ENCODE results near the gene ARHGAP26.

The ARHGAP26 gene

DNA sequence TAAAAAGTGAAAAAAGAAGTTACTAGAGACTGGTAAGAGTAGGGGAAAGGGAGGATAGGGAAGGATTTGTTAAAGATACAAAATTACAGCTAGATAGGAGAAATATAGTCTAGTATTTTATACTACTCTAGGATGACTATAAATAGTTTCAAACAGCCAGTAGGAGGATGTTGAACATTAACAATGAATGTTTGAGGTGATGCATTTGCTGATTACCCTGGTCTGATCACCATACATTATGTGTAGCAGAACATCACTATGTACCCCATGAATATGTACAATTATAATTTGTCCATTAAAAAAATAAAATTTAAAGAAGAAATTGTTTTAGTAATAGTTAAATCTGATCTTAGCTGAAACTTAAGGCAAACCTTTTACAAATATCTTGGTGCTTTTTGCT, 302.6 kb downstream of the ARHGAP26 start:
- H3K9me3 ChIP-seq (ENCODE audit: control insufficient read depth in 2 of 2, low read length in 2 of 2) = no peaks in the 10 kb centered on the region
- no peak overlapping the region for H3K27ac ChIP-seq (ENCODE audit: low read depth in 2 of 2, low read length in 2 of 2)
- H3K4me3 ChIP-seq (ENCODE audit: low read length in 2 of 2) = no peak overlapping the region
- H3K27me3 ChIP-seq (ENCODE audit: control insufficient read depth in 2 of 2, insufficient read depth in 2 of 2, low read length in 2 of 2) = no peaks in the 10 kb centered on the region
- H3K36me3 ChIP-seq (ENCODE audit: control insufficient read depth in 2 of 2, insufficient read depth in 2 of 2, low read length in 2 of 2) = peaks cover 5 to 13% of the 10 kb centered on the region in 2 donors
- no peak overlapping the region for H3K9ac ChIP-seq (ENCODE audit: low read depth in 1 of 2, low read length in 2 of 2)
- H3K4me1 ChIP-seq (ENCODE audit: control insufficient read depth in 2 of 2, insufficient read depth in 2 of 2, low read length in 2 of 2) = no peaks in the 10 kb centered on the region

DNA sequence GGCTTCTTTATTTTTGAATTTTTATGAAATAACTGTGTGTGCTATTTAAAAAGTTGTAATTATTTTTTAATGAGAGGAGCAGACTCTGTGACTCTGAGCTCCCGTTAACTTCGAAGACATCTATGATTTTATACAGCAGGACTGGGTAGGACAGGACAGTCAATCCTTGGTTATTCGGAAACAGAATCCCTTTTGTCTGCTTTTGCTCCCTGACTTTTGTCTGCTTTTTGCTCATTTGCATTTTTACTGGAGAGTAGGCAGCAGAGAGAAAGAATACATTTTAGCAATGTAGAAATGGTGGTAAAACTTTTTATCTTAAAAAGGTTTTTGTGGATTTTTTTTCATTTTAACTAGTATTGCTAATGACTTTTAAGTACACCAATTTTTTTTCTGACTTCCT, 303.6 kb downstream of the ARHGAP26 start:
- Histone ChIP-seq H3K27me3 (ENCODE audit: control insufficient read depth in 2 of 2, insufficient read depth in 2 of 2, low read length in 2 of 2) (no peaks in the 10 kb centered on the region), H3K27ac (ENCODE audit: low read depth in 2 of 2, low read length in 2 of 2) (no peak overlapping the region), H3K4me3 (ENCODE audit: low read length in 2 of 2) (no peak overlapping the region), H3K36me3 (ENCODE audit: control insufficient read depth in 2 of 2, insufficient read depth in 2 of 2, low read length in 2 of 2) (peaks cover 3 to 13% of the 10 kb centered on the region in 2 donors), H3K9ac (ENCODE audit: low read depth in 1 of 2, low read length in 2 of 2) (no peak overlapping the region), H3K4me1 (ENCODE audit: control insufficient read depth in 2 of 2, insufficient read depth in 2 of 2, low read length in 2 of 2) (no peaks in the 10 kb centered on the region), H3K9me3 (ENCODE audit: control insufficient read depth in 2 of 2, low read length in 2 of 2) (no peaks in the 10 kb centered on the region)

DNA sequence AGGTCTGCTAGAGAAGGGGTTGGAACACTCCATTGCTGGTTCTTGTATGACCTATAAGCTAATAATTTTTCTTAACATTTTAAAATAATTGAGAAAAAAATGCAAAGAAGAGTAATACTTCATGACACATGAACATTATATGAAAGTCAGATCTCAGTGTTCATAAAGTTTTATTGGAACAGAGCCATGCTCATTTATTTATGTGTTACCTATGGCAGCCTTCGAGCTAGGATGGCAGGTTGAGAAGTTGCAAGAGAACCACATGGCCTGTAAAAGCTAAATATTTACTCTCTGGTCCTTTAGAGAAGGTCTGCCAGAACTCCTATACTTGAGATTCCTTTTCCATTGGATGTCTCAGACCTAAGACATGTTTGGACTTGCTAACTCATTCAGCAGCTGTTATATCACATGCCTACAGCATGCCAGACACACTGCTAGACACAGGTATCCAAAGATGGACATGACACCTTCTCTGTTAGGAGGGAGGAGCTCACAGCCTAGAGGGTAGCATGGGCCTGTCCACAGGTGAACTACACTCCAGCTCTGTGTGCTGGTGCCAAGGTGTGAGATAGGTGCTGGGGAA, 304.3 kb downstream of the ARHGAP26 start:
- Histone ChIP-seq H3K36me3 (ENCODE audit: control insufficient read depth in 2 of 2, insufficient read depth in 2 of 2, low read length in 2 of 2) (peaks cover 0 to 9% of the 10 kb centered on the region in 2 donors), H3K9ac (ENCODE audit: low read depth in 1 of 2, low read length in 2 of 2) (no peak overlapping the region), H3K4me3 (ENCODE audit: low read length in 2 of 2) (no peak overlapping the region), H3K27me3 (ENCODE audit: control insufficient read depth in 2 of 2, insufficient read depth in 2 of 2, low read length in 2 of 2) (no peaks in the 10 kb centered on the region), H3K27ac (ENCODE audit: low read depth in 2 of 2, low read length in 2 of 2) (no peak overlapping the region), H3K4me1 (ENCODE audit: control insufficient read depth in 2 of 2, insufficient read depth in 2 of 2, low read length in 2 of 2) (no peaks in the 10 kb centered on the region), H3K9me3 (ENCODE audit: control insufficient read depth in 2 of 2, low read length in 2 of 2) (no peaks in the 10 kb centered on the region)

DNA sequence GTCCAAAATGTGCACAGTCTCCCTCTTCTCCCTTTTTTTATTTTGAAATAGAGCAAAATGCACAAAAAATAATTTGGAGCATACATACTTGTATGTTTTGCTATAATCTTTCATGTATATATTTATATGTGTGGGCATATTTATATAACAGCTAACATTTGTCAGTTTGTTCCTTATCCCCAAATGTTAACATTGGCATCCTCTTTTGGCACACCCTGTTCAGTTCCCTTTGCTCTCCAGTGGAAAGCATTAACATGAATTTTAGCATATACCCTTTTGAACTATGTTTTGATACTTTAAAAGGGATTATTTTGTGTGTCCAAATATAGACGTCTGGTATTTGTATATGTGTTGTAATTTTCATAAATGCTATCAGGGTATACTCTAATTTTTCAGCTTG, 306.2 kb downstream of the ARHGAP26 start:
- H3K9me3 ChIP-seq (ENCODE audit: control insufficient read depth in 2 of 2, low read length in 2 of 2) = no peaks in the 10 kb centered on the region
- H3K4me1 ChIP-seq (ENCODE audit: control insufficient read depth in 2 of 2, insufficient read depth in 2 of 2, low read length in 2 of 2) = no peaks in the 10 kb centered on the region
- no peak overlapping the region for H3K9ac ChIP-seq (ENCODE audit: low read depth in 1 of 2, low read length in 2 of 2)
- no peak overlapping the region for H3K27ac ChIP-seq (ENCODE audit: low read depth in 2 of 2, low read length in 2 of 2)
- H3K36me3 ChIP-seq (ENCODE audit: control insufficient read depth in 2 of 2, insufficient read depth in 2 of 2, low read length in 2 of 2) = no peaks in the 10 kb centered on the region
- no peaks in the 10 kb centered on the region for H3K27me3 ChIP-seq (ENCODE audit: control insufficient read depth in 2 of 2, insufficient read depth in 2 of 2, low read length in 2 of 2)
- no peak overlapping the region for H3K4me3 ChIP-seq (ENCODE audit: low read length in 2 of 2)

DNA sequence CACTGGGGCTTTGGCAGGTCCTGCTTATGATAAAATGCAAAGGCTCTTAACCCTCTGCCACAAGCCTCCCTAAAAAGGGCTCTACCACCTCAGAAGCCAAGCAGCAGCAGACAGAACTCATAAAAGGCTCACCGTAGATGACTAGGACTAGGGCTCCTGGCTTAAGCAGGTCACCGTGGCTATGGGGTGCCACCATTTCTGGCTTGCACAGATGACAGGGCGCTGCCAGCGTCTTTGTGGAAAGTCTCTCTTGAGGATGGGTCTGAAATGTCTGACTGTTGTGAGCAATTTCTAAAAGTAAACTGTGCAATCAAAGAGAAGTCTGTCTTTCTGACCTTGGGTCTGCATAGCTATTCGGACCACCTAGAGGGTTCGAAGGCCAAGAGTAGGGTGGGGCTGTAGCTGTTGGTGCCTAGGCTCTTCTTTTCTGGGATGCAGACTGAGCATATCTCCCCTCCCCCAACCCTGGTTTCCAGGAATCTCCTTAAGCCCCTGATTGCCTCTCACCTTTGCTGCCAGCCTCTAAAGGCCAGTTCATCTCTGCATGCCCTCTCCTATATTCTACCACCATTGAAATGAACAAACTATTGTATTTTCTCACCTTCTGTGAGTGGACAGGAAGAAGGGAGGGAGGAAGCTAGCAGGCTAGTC, 307.4 kb downstream of the ARHGAP26 start:
- no peaks in the 10 kb centered on the region for H3K36me3 ChIP-seq (ENCODE audit: control insufficient read depth in 2 of 2, insufficient read depth in 2 of 2, low read length in 2 of 2)
- H3K9ac ChIP-seq (ENCODE audit: low read depth in 1 of 2, low read length in 2 of 2) = no peak overlapping the region
- H3K27me3 ChIP-seq (ENCODE audit: control insufficient read depth in 2 of 2, insufficient read depth in 2 of 2, low read length in 2 of 2) = no peaks in the 10 kb centered on the region
- H3K27ac ChIP-seq (ENCODE audit: low read depth in 2 of 2, low read length in 2 of 2) = no peak overlapping the region
- no peaks in the 10 kb centered on the region for H3K4me1 ChIP-seq (ENCODE audit: control insufficient read depth in 2 of 2, insufficient read depth in 2 of 2, low read length in 2 of 2)
- H3K4me3 ChIP-seq (ENCODE audit: low read length in 2 of 2) = no peak overlapping the region
- no peaks in the 10 kb centered on the region for H3K9me3 ChIP-seq (ENCODE audit: control insufficient read depth in 2 of 2, low read length in 2 of 2)

DNA sequence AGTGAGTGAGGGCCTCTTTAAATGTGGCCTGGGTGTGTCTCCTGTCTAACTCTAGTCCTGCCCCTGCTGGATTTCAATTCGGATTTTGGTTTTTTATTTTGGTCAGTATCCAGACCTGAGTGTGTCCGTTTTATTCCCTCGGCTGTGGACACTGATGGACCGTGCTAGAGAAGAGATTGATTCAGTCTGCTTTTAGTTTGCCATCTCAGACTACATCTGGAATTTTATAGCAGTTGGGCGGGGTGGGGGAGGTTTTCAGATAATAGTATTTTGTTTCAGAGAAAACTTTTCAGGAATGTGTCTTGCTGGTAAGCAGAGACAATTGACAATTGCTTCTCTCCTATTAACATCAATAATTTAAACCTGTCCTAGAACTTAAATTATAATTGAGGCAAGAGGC, 308.1 kb downstream of the ARHGAP26 start:
- Histone ChIP-seq H3K4me1 (ENCODE audit: control insufficient read depth in 2 of 2, insufficient read depth in 2 of 2, low read length in 2 of 2) (no peaks in the 10 kb centered on the region), H3K4me3 (ENCODE audit: low read length in 2 of 2) (no peak overlapping the region), H3K9me3 (ENCODE audit: control insufficient read depth in 2 of 2, low read length in 2 of 2) (no peaks in the 10 kb centered on the region), H3K9ac (ENCODE audit: low read depth in 1 of 2, low read length in 2 of 2) (no peak overlapping the region), H3K27ac (ENCODE audit: low read depth in 2 of 2, low read length in 2 of 2) (no peak overlapping the region), H3K27me3 (ENCODE audit: control insufficient read depth in 2 of 2, insufficient read depth in 2 of 2, low read length in 2 of 2) (no peaks in the 10 kb centered on the region), H3K36me3 (ENCODE audit: control insufficient read depth in 2 of 2, insufficient read depth in 2 of 2, low read length in 2 of 2) (no peaks in the 10 kb centered on the region)

DNA sequence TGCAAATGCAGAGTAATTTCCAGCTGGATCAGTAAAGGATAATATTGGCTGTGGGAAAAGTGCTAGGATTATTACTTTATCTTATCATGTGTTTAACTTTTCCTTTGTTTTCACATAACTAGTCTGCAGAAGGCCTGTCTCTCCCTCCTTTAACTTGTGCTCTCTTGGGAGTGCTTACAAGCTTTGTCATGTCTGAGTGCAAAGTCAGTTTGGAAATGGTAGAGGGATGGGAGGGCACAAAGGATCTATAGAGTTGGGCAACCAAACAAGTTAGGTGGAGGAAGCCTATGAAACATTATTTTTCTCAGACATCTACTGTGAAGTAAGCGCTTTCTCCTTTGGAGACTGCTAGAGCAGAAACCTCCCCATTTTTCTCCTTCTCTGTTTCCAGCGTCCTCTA, 308.8 kb downstream of the ARHGAP26 start:
- H3K9me3 ChIP-seq (ENCODE audit: control insufficient read depth in 2 of 2, low read length in 2 of 2) = no peaks in the 10 kb centered on the region

DNA sequence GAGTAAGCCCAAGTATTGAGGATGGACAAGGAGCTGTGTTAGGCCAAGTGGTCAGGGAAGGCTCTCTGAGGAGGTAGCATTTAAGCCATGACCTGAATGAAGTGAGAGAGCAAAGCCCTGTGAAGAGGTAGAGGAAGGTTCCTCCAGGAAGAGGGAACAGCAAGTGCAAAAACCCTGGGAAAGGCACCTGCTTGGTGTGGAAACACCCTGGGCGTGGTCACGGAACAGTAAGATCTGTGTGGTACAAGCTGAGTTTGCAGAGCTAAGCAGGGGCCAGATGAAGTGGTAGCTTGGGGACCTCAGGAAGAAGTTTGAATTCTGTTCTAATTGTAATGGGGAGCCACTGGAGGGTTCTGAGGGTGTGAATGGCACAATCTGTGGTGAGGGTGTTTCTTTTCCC, 310.2 kb downstream of the ARHGAP26 start:
- no peaks in the 10 kb centered on the region for H3K36me3 ChIP-seq (ENCODE audit: control insufficient read depth in 2 of 2, insufficient read depth in 2 of 2, low read length in 2 of 2)
- no peaks in the 10 kb centered on the region for H3K9me3 ChIP-seq (ENCODE audit: control insufficient read depth in 2 of 2, low read length in 2 of 2)
- H3K4me3 ChIP-seq (ENCODE audit: low read length in 2 of 2) = no peak overlapping the region
- no peak overlapping the region for H3K27ac ChIP-seq (ENCODE audit: low read depth in 2 of 2, low read length in 2 of 2)
- H3K27me3 ChIP-seq (ENCODE audit: control insufficient read depth in 2 of 2, insufficient read depth in 2 of 2, low read length in 2 of 2) = no peaks in the 10 kb centered on the region
- H3K9ac ChIP-seq (ENCODE audit: low read depth in 1 of 2, low read length in 2 of 2) = no peak overlapping the region
- H3K4me1 ChIP-seq (ENCODE audit: control insufficient read depth in 2 of 2, insufficient read depth in 2 of 2, low read length in 2 of 2) = peaks cover 1 to 16% of the 10 kb centered on the region in 2 donors

More for the DNA sequence above, 308.8 kb downstream of the ARHGAP26 start:
- H3K36me3 ChIP-seq (ENCODE audit: control insufficient read depth in 2 of 2, insufficient read depth in 2 of 2, low read length in 2 of 2) = no peaks in the 10 kb centered on the region
- H3K4me3 ChIP-seq (ENCODE audit: low read length in 2 of 2) = no peak overlapping the region
- H3K4me1 ChIP-seq (ENCODE audit: control insufficient read depth in 2 of 2, insufficient read depth in 2 of 2, low read length in 2 of 2) = peaks cover 0 to 5% of the 10 kb centered on the region in 2 donors
- H3K27me3 ChIP-seq (ENCODE audit: control insufficient read depth in 2 of 2, insufficient read depth in 2 of 2, low read length in 2 of 2) = no peaks in the 10 kb centered on the region
- H3K9ac ChIP-seq (ENCODE audit: low read depth in 1 of 2, low read length in 2 of 2) = no peak overlapping the region
- no peak overlapping the region for H3K27ac ChIP-seq (ENCODE audit: low read depth in 2 of 2, low read length in 2 of 2)

DNA sequence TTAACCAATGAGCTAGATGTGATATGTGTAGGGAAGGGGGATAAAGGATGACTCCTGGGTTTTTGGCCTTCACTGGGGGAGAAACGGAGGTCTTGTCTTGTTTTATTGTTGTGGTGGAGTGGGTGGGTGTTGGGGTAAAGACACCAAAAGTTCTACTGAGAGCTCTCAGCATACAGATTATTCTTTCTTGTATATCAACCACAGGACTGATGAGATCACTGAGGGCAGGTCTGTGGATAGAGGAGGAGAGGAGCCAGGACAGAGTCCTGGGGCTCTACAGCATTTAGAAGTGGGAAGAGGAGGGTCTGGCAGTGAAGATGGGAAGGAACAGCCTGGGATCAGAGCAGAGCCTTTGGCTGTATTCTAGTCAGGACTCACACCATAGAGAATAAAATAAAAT, 310.8 kb downstream of the ARHGAP26 start:
- Histone ChIP-seq H3K4me1 (ENCODE audit: control insufficient read depth in 2 of 2, insufficient read depth in 2 of 2, low read length in 2 of 2) (peaks cover 4 to 19% of the 10 kb centered on the region in 2 donors), H3K27ac (ENCODE audit: low read depth in 2 of 2, low read length in 2 of 2) (no peak overlapping the region), H3K4me3 (ENCODE audit: low read length in 2 of 2) (no peak overlapping the region), H3K9me3 (ENCODE audit: control insufficient read depth in 2 of 2, low read length in 2 of 2) (no peaks in the 10 kb centered on the region), H3K36me3 (ENCODE audit: control insufficient read depth in 2 of 2, insufficient read depth in 2 of 2, low read length in 2 of 2) (no peaks in the 10 kb centered on the region), H3K27me3 (ENCODE audit: control insufficient read depth in 2 of 2, insufficient read depth in 2 of 2, low read length in 2 of 2) (no peaks in the 10 kb centered on the region), H3K9ac (ENCODE audit: low read depth in 1 of 2, low read length in 2 of 2) (no peak overlapping the region)

DNA sequence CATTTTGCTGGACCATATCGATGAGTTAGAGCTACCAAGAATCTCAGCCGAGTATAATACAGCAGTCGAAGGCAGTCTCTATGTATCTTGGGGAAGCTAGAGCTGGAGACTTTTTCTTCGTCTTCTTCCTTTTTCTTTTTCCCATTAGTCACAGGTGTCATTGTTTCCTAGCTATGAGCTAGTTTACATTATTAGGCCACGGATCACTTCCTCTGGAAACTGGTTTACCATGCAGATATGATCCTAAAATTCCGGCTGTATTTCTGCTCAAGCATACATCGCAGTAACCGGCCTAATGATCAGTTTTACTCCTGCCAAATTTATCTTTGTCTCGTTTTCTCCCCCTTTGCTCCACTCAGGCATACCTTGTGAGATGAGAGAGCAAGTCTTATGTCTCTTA, 312.8 kb downstream of the ARHGAP26 start:
- H3K9ac ChIP-seq (ENCODE audit: low read depth in 1 of 2, low read length in 2 of 2) = no peak overlapping the region
- H3K36me3 ChIP-seq (ENCODE audit: control insufficient read depth in 2 of 2, insufficient read depth in 2 of 2, low read length in 2 of 2) = no peaks in the 10 kb centered on the region
- no peak overlapping the region for H3K4me3 ChIP-seq (ENCODE audit: low read length in 2 of 2)
- no peaks in the 10 kb centered on the region for H3K27me3 ChIP-seq (ENCODE audit: control insufficient read depth in 2 of 2, insufficient read depth in 2 of 2, low read length in 2 of 2)
- no peaks in the 10 kb centered on the region for H3K9me3 ChIP-seq (ENCODE audit: control insufficient read depth in 2 of 2, low read length in 2 of 2)
- H3K4me1 ChIP-seq (ENCODE audit: control insufficient read depth in 2 of 2, insufficient read depth in 2 of 2, low read length in 2 of 2) = peaks cover 4 to 19% of the 10 kb centered on the region in 2 donors
- H3K27ac ChIP-seq (ENCODE audit: low read depth in 2 of 2, low read length in 2 of 2) = no peak overlapping the region

All from mucosa of rectum (tissue), 2 donors.